Endometrial microvascular endothelial cells (primary cell): ENCODE measurements around the gene COL18A1. TPM values are rescaled to one million over a fixed set of nuclear protein-coding genes. Genes with fewer than 3 reads are reported as not detected.
"Not testable (repeated sequence)": the region's sequence is repeated elsewhere in the genome, so short reads cannot be mapped to it uniquely, and the experiment has no call there.

ENCODE experiments used
- in situ Hi-C: cut with HindIII; loops from 2 replicates; pipeline ENCODE4 v1.10.0; 2017; ENCODE audit warnings: low sequenced_read_pairs, low pct_unique_long_range_greater_than_20kb; ENCODE audit errors: inconsistent ontology term
- total RNA-seq: library from RNA; depleted of rRNA; stranded (reverse); fragments of >200 nt; gene quantifications from one replicate; pipeline ENCODE4 v1.2.3, GENCODE V29; 2015; ENCODE audit errors: inconsistent ontology term

Gene COL18A1
- total RNA-seq, 1 donor from 2014 or later, result 261 TPM

- in situ Hi-C loops, result no loop called here
Measured at GRCh38 chr21:45366476-45366875, 38.5 kb upstream of the COL18A1 start.

GRCh38 chr21:45366931-45367401, 38.0 kb upstream of the COL18A1 start:
- in situ Hi-C loops, result no loop called here

- in situ Hi-C loops, result no loop called here
Measured at GRCh38 chr21:45367402-45368351, 37.3 kb upstream of the COL18A1 start.

GRCh38 chr21:45369018-45369417, 35.9 kb upstream of the COL18A1 start:
- in situ Hi-C loops, result not testable (repeated sequence)

GRCh38 chr21:45370575-45370974, 34.4 kb upstream of the COL18A1 start:
- in situ Hi-C loops, result no loop called here

GRCh38 chr21:45371081-45371480, 33.9 kb upstream of the COL18A1 start:
- in situ Hi-C loops, result no loop called here

- in situ Hi-C loops, result no loop called here
Measured at GRCh38 chr21:45371655-45372054, 33.3 kb upstream of the COL18A1 start.

- in situ Hi-C loops, result no loop called here
Measured at GRCh38 chr21:45372732-45373355, 32.1 kb upstream of the COL18A1 start.

GRCh38 chr21:45373991-45374816, 30.8 kb upstream of the COL18A1 start:
- in situ Hi-C loops, result no loop called here

GRCh38 chr21:45374826-45375455, 30.0 kb upstream of the COL18A1 start:
- in situ Hi-C loops, result no loop called here

- in situ Hi-C loops, result no loop called here
Measured at GRCh38 chr21:45376459-45377324, 28.3 kb upstream of the COL18A1 start.

GRCh38 chr21:45377325-45377709, 27.6 kb upstream of the COL18A1 start:
- in situ Hi-C loops, result no loop called here

GRCh38 chr21:45377866-45378257, 27.1 kb upstream of the COL18A1 start:
- in situ Hi-C loops, result no loop called here

GRCh38 chr21:45378258-45378966, 26.6 kb upstream of the COL18A1 start:
- in situ Hi-C loops, result no loop called here

GRCh38 chr21:45379171-45379900, 25.6 kb upstream of the COL18A1 start:
- in situ Hi-C loops, result no loop called here

GRCh38 chr21:45379901-45380330, 25.0 kb upstream of the COL18A1 start:
- in situ Hi-C loops, result no loop called here

GRCh38 chr21:45380566-45380965, 24.4 kb upstream of the COL18A1 start:
- in situ Hi-C loops, result no loop called here
